Uterus (tissue), 2 donors: Measurements from ENCODE around the gene ITGA2.

Source experiments
- CTCF ChIP-seq, 4 experiments: fragments of 200-600 bp in 2 of 4; fragments of 450-650 bp in 2 of 4; sonication (generic) in 2 of 4; IDR thresholded peaks; one replicate each; pipeline ENCODE4 v1.5.1; 2016 to 2019; ENCODE audit warnings: antibody characterized with exemption in 4 of 4, mild to moderate bottlenecking in 2 of 4, moderate library complexity in 1 of 4
- POLR2A ChIP-seq, 2 donors: fragments of 450-650 bp; IDR thresholded peaks; one replicate each; pipeline ENCODE4 v1.6.1; 2016; ENCODE audit warnings: antibody characterized with exemption in 2 of 2, mild to moderate bottlenecking in 1 of 2, moderate library complexity in 1 of 2

DNA sequence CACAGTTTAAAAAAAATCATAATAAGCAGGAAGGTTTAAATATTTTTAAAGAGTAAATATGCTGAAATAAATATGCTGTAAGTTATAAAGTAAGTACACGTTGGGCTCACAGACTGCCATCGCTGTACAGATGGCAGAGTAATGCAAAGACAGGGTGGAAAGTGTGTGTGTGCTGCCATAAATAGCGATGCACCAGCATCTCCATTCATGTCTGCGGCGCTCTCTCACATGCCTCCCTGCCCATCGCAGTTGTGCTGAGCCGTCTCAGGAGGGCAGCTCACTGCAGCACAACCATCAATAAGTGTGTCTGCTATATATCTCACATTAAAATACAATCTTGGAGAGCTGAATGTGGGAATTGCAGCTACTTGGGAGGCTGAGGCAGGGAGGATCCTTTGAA, 106.1 kb downstream of the ITGA2 start:
- TF ChIP-seq CTCF (IDR thresholded peaks at IDR 0.05): no peak
- TF ChIP-seq POLR2A (IDR thresholded peaks at IDR 0.05): no peak
